CD4-positive, alpha-beta T cell (primary cell): Measurements from ENCODE around the gene EMSY. TPM values are rescaled to one million over a fixed set of nuclear protein-coding genes. Genes with fewer than 3 reads are reported as not detected.

Experiments
- ATAC-seq: fragments of 200-7000 bp; cut with Tn5 transposase; one replicate; pipeline ENCODE4 v1.10.0; 2022; ENCODE audit warnings: mild to moderate bottlenecking; ENCODE audit not compliant: poor library complexity
- CTCF ChIA-PET: fragments of 350-600 bp; sonication (Branson Sonifier 250); formaldehyde crosslinking; loops from one replicate; lab custom pipeline; 2021; ENCODE audit warnings: antibody characterized with exemption, inconsistent platforms; lab: Charles Lee
- POLR2A ChIA-PET: fragments of 350-600 bp; sonication (Branson Sonifier 250); formaldehyde crosslinking; loops from one replicate; lab custom pipeline; 2021; ENCODE audit warnings: antibody characterized with exemption, inconsistent platforms; lab: Charles Lee
- DNase-seq, 14 experiments: peaks; one replicate each; pipeline ENCODE4 v3.0.0-alpha.2; 2013 to 2020; ENCODE audit warnings: mixed read lengths in 2 of 14
- H3K27ac ChIP-seq, 2 donors: one replicate each; pipeline versions ENCODE4 v1.5.1 to v1.7.0; 2013; ENCODE audit warnings: low read length in 2 of 2, low read depth in 1 of 2, mild to moderate bottlenecking in 1 of 2
- H3K27me3 ChIP-seq, 2 experiments: 1 replicate in 1 of 2; 2 replicates in 1 of 2; pipeline versions ENCODE4 v1.6.1 to v1.7.0; 2013; ENCODE audit warnings: low read length in 2 of 2, control low read depth in 1 of 2, mild to moderate bottlenecking in 1 of 2, moderate library complexity in 1 of 2; ENCODE audit not compliant: insufficient read depth in 2 of 2, control insufficient read depth in 1 of 2
- H3K36me3 ChIP-seq: one replicate; pipeline ENCODE4 v1.6.1; 2013; ENCODE audit warnings: low read length, control low read depth; ENCODE audit not compliant: insufficient read depth
- H3K4me1 ChIP-seq: one replicate; pipeline ENCODE4 v1.6.1; 2013; ENCODE audit warnings: low read length, control low read depth; ENCODE audit not compliant: insufficient read depth
- H3K4me3 ChIP-seq: one replicate; pipeline ENCODE4 v1.5.1; 2013; ENCODE audit warnings: mild to moderate bottlenecking, low read length, moderate library complexity
- H3K9me3 ChIP-seq, 2 experiments: 1 replicate in 1 of 2; 2 replicates in 1 of 2; pipeline versions ENCODE4 v1.6.1 to v1.7.0; 2013; ENCODE audit warnings: low read length in 2 of 2, mild to moderate bottlenecking in 2 of 2, control low read depth in 1 of 2, moderate library complexity in 1 of 2; ENCODE audit not compliant: control insufficient read depth in 1 of 2, insufficient read depth in 1 of 2
- H3K27ac Mint-ChIP-seq: one replicate; pipeline ENCODE4 v1.8.0; 2020; ENCODE audit warnings: mixed read lengths
- H3K27me3 Mint-ChIP-seq: one replicate; pipeline ENCODE4 v1.8.0; 2021; ENCODE audit warnings: mixed read lengths
- H3K36me3 Mint-ChIP-seq: one replicate; pipeline ENCODE4 v1.8.0; 2021; ENCODE audit warnings: low read depth, mixed read lengths
- H3K4me1 Mint-ChIP-seq: one replicate; pipeline ENCODE4 v1.8.0; 2021; ENCODE audit warnings: low read depth, mixed read lengths
- H3K4me3 Mint-ChIP-seq: one replicate; pipeline ENCODE4 v1.8.0; 2020; ENCODE audit warnings: mild to moderate bottlenecking, mixed read lengths
- H3K9me3 Mint-ChIP-seq: one replicate; pipeline ENCODE4 v1.8.0; 2020; ENCODE audit warnings: mixed read lengths
- CTCF ChIP-seq: fragments of 200-600 bp; IDR thresholded peaks from one replicate; pipeline ENCODE4 v1.8.0; 2022; ENCODE audit warnings: antibody characterized with exemption, mild to moderate bottlenecking
- intact Hi-C, 2 experiments: fragments of 100-400 bp; cut with DNase I in 1 of 2; cut with micrococcal nuclease in 1 of 2; formaldehyde crosslinking; loops; one replicate each; pipeline versions ENCODE4 v1.15.1 to v1.9.0; 2023 to 2025; cut with DNase I, micrococcal nuclease
- total RNA-seq, 174 experiments: library from RNA in 2 of 174; stranded (reverse) in 2 of 174; gene quantifications; one replicate each; pipeline ENCODE4 v1.2.3 and lab custom pipeline; 2021 to 2026

EMSY gene
- total RNA-seq, 2 experiments from 2014 or later, result 20.9 to 21.8 TPM

- ATAC-seq, result no peak
- peaks cover 12% of the 10 kb centered on the region for H3K4me1 ChIP-seq
- no peaks in the 10 kb centered on the region for H3K27me3 Mint-ChIP-seq
- no peaks in the 10 kb centered on the region for H3K36me3 Mint-ChIP-seq
- intact Hi-C loops, result no loop called here
- no peak overlapping the region for H3K4me3 Mint-ChIP-seq
- no peak for DNase-seq
- no peak overlapping the region for H3K27ac ChIP-seq
- no peak overlapping the region for H3K4me3 ChIP-seq
- no peaks in the 10 kb centered on the region for H3K36me3 ChIP-seq
- H3K9me3 ChIP-seq, result no peaks in the 10 kb centered on the region
- no peaks in the 10 kb centered on the region for H3K9me3 Mint-ChIP-seq
- POLR2A ChIA-PET, result no interaction called here
- H3K4me1 Mint-ChIP-seq, result no peaks in the 10 kb centered on the region
- H3K27me3 ChIP-seq, result peaks cover 5% of the 10 kb centered on the region in 2 experiments
- CTCF ChIA-PET, result no interaction called here
- H3K27ac Mint-ChIP-seq, result no peak overlapping the region
- no peak for TF ChIP-seq CTCF
Observed at GRCh38 chr11:76561245-76561644, 116.4 kb downstream of the EMSY start.

GRCh38 chr11:76562541-76562940 is 117.7 kb downstream of the EMSY start:
- H3K27ac Mint-ChIP-seq, result no peak overlapping the region
- POLR2A ChIA-PET, result no interaction called here

GRCh38 chr11:76564364-76564763 is 119.5 kb downstream of the EMSY start:
- no peaks in the 10 kb centered on the region for H3K27me3 Mint-ChIP-seq

More at GRCh38 chr11:76562541-76562940, 117.7 kb downstream of the EMSY start:
- intact Hi-C loops, result no loop called here
- peaks cover 5% of the 10 kb centered on the region in 2 experiments for H3K27me3 ChIP-seq
- no peak overlapping the region for H3K27ac ChIP-seq
- peaks cover 12% of the 10 kb centered on the region for H3K4me1 ChIP-seq
- no peaks in the 10 kb centered on the region for H3K36me3 ChIP-seq
- no peak overlapping the region for H3K4me3 ChIP-seq
- Mint-ChIP-seq H3K4me1 (no peaks in the 10 kb centered on the region), H3K27me3 (no peaks in the 10 kb centered on the region), H3K36me3 (no peaks in the 10 kb centered on the region), H3K4me3 (no peak overlapping the region), H3K9me3 (no peaks in the 10 kb centered on the region)
- no peak for DNase-seq
- no peaks in the 10 kb centered on the region for H3K9me3 ChIP-seq
- CTCF ChIA-PET, result no interaction called here
- no peak for TF ChIP-seq CTCF
- no peak for ATAC-seq

More at GRCh38 chr11:76564364-76564763, 119.5 kb downstream of the EMSY start:
- no peak for TF ChIP-seq CTCF
- CTCF ChIA-PET, result no interaction called here
- Mint-ChIP-seq H3K36me3 (no peaks in the 10 kb centered on the region), H3K4me3 (no peak overlapping the region), H3K4me1 (no peaks in the 10 kb centered on the region), H3K27ac (no peak overlapping the region), H3K9me3 (no peaks in the 10 kb centered on the region)
- DNase-seq, result no peak
- peaks cover 5% of the 10 kb centered on the region in 2 experiments for H3K27me3 ChIP-seq
- POLR2A ChIA-PET, result no interaction called here
- H3K27ac ChIP-seq, result no peak overlapping the region
- no peak for ATAC-seq
- intact Hi-C loops, result no loop called here
- H3K4me1 ChIP-seq, result peaks cover 12% of the 10 kb centered on the region
- H3K9me3 ChIP-seq, result no peaks in the 10 kb centered on the region
- no peaks in the 10 kb centered on the region for H3K36me3 ChIP-seq
- H3K4me3 ChIP-seq, result no peak overlapping the region
